GM21526 (cell line): ENCODE results near the gene NOTCH3.

Experiments
- ATAC-seq: cut with Tn5 transposase; IDR thresholded peaks from one replicate; pipeline ENCODE4 v1.9.1; 2021; ENCODE audit warnings: moderate library complexity; ENCODE audit not compliant: unreplicated experiment, low FRiP score

Gene NOTCH3

DNA sequence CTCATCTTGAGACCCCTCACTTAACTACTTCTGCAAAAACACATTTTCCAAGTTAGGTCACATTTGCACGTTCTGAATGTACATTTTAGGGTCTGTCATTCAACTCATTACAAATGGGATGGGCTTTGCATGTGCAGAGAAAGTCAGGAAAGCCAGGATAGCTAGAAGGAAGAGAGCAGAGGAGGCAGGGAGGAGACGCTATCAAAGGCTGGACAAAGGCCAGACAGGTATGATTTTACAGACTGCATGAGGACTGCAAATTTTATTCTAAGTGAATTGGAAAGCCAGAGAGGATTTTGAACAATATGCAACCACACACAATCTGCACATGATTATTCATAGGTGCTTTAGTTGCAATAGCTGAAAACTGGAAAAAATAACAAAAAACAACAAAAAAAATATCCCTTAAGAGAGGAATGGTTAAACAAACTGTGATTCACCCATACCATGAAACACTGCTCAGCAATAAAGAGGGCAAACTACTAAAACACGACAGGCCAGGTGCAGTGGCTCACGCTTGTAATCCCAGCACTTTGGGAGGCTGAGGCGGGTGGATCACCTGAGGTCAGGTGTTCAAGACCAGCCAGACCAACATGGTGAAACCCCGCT, 72.5 kb downstream of the NOTCH3 start:
- ATAC-seq, result no peak

DNA sequence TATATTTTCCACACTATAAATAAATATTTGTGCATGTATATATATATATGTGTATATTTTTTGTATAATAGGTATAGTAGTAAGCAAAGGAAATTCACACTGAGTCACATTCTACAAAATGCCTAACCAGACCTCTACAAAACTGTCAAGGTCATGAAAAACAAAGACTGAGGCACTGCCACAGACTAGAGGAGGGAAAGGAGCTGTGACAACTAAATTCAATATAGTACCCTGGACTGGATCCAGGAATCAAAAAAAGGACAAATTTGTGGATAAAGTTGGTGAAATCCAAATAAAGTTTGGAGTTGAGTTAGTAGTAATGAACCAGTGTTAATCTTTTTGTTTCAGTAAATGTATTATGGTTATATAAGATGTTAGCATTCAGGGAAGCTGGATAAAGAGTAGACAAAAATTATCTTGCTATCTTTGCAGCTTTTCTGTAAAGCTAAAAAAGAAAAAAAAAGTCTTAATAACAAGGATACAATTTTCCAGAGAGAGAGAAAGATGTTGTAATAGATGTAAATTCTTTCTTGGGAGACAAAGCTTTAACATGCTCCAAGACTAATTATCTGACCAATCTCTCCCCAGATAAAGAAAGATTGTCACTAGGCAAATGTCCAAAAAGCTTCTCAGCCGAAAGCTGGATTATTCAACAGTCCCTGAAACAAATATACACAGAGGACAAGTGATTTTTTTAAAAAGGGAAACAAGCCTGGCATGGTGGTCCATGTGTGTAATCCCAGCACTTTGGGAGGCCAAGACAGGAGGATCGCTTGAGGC, 74.5 kb downstream of the NOTCH3 start:
- no peak for ATAC-seq

DNA sequence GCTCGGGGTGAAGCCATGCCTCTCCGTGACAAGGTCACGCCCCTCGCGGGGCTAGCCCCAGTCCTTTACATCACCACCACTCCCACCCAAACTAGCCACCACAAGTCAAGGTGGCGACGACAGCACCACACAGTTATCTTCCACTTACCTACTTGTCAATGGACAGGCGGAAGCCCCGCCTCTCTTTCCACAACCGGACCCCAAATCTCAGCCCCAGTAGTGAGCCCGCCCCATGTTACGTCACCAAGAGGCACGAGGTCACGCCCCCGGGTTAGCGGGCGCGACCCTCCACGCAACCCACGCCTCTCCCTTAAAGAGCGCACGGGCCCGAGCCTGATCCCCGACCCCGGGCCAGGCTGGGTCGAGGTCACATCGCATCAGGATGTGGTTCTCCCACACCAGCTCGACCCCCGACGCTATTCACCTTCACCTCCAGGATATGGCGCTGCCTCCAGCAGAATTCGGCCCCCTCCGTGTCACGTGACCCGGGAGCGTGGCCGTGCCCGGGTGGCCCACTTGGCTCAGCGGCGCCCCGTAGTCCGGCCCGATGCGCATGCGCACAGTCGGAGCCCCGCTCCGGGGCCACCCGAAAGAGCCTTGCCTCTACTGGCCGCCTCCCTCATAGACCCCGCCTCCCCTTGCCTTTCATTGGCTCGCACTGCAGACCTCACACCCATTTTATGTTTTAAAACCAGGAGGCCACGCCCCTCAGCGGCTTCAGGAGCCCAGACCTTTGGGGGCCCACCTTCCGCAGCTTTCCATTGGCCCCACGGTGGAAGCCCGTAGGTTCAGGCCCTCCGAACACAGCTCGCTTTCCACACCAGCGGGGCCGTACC, 75.3 kb downstream of the NOTCH3 start:
- peak; percentile 81 for ATAC-seq

DNA sequence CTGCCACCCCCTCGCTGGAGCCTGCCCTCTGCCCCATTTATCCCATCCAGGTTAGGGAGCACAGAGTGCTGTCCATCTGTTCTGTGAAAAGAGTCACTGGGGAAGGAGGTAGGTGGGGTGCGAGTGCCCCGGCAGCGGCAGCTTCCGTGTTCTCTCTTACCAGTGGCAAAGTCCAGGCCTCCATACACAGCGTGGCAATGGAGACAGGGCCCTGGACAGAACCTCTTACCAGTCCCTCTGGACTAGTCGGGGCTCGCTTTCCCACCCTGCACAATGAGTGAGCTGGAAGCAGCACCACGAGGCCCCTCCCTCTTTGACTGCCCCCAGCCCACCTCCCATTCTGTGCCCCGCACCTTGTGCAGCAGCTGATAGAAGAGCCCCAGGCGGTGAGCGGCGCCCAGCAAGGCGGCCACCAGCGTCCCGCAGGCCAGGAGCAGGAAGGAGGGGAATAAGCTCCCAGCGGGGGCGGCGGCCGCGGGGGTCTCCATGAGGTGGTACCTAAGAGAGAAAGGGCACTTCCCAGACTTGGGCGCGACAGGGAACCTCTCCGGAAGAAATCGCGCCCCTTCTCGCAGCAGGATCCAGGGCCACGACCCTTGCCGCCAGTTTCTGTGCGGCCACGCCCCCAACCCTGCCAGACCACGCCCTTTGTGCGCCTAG, 76.1 kb downstream of the NOTCH3 start:
- ATAC-seq, result peak; percentile 5

DNA sequence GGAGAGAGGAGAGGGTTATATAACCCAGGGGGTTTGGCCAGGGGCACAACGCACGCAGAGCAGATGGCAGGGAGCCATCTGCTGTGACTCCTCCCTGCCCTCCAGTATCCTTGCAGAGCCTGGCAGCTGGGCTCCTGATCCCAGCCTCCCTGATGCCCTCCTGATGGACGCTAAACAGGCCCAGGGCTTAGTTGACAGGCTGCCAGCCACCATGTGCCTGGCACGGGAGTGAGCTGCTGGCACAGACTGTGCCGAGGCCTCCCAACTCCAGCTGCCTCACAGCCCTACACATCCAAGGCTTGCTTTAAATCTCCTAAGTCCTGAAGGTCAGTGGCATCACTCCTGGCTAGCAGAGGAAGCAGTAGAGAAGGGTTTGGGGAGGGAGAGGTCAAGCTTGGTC, 76.9 kb downstream of the NOTCH3 start:
- ATAC-seq, result no peak

DNA sequence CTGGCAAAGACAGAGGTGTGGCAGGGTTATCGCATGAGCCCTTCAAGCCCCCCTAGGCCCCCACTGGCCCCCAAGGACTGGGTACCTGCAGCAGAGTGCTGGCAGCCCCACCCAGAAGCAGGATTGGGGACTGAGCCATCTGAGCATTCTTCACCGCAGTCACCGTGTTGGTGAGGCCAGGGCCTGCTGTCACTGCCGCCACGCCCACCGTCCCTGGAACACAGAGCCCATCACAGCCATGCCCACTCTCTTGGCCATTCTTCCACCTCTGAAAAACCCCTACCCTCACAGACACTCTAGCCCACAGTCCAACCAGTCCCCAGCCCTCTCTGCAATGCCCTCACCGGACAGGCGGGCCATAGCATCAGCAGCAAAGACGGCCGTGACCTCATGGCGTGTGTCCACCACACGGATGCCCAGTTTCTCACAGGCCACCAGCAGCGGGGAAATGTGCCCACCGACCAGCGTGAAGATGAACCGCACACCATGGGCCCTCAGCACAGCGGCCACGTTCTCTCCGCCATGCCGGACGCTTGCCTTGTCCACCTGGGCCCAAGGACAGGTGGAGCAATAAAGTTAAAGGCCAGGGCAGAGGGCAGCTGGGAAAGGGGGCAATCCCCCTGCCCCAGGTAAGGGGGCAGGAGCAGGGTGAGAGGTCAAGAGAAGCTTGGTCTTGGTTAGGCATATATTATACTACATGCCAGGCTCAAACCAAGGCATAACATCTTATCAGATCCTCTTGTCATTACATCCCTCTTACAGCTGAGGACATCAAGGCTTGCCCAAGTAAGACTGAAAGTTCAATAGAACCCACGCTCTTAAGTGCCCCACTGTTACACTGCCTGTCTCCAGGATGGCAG, 77.5 kb downstream of the NOTCH3 start:
- ATAC-seq, result no peak

DNA sequence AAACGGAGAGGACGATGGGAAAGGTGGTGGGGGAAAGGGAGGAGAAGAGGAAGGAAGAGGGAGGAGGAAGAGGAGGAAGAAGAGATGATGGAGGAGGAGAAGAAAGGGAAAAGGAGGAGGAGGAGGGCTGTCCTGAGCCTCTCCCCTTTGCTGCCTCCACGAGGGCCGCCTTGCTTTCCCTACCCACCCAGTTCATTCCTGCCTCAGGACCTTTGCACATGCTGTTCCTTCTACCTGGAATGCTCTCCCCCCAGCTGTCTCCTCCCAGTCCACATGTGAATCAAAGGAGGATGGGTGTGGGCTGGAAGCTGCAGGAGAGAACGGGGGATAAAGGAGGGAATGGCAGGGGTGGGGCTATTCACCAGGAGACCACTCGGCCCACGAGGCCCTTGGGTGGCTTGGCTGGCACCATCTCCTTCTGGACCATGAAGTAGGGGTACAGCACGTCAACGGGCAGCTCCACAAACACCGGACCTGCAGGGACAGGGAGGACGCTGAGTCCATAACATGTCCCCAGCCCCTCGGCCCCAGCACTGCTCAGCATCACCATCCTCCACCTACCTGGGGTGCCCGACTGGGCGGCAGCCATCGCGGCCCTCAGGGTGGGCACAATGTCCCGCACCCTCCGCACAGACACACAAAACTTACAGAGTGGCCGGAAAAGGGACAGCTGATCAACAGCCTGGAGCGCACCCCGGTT, 78.3 kb downstream of the NOTCH3 start:
- no peak for ATAC-seq

DNA sequence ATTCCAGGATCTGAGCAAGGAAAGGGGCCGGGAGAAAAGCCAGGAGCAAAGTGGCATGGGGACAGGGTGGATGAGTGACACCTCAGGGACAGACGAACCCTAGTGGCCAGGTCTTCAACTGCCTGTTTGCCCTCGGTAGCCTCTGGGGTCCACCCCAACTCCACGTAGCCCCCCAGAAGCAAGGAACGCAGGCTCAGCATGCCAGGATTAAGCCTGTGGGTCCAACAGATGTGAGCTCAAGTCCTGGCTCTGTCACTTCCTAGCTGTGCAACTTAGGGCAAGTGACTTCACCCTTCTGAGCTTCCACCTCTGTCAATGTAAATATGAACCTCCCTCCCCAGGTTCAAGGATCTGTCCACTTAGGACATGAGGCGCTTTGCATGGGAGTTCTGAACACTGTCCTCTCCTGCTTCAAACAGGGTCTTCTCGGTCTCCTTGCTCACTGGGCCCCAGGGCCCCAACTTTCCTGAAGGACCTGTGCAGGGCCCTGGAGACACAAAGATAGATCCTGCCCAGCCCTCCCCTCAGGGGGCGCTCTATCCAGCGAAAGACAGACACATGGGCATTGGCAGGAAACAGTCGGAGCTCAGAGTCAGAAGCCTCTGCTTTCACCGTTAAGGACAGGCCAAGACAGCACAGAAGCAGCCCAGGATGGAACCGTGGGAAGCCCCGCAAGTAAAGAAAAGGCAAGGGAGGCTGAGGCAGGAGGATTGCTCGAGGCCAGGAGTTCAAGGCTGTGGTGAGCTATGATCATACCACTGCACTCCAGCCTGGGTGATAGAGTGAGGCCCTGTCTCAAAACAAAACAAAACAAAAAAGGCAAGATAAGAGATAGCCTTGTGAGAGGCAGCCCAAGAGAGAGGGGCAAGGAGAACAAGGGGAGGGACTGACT, 80.4 kb downstream of the NOTCH3 start:
- no peak for ATAC-seq

DNA sequence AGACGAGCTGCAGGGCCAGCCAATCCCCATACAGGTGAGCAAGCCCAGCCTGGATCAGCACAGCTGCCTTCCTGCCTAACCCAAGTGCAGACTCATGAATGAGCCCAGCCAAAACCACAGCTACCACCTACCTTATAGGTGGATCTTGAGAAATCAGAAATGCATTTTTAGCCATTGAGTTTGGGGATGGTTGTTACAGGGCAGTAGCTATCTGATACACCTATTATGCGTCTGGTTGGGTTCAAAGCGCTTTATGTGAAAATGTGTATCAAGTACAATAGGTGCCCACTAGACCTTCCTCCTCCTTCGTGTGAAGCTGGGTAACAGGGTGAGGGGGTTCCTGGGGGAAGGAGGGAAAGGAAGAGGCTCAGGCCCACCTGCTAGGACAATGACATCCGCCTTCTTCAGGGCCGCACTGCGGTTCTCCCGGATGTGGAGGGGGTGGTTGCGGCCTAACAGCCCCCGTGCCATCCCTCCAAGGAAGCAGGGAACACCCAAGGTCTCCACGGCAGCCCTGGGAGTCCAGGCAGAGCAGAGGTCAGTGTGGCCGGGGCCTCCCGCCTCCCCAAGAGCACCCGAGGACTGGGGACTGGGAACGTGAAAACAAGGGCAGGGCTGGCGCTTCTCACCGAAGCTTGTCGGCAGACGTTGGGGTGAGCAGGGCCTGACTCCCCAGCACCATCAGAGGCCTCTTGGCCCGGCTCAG, 81.9 kb downstream of the NOTCH3 start:
- no peak for ATAC-seq

DNA sequence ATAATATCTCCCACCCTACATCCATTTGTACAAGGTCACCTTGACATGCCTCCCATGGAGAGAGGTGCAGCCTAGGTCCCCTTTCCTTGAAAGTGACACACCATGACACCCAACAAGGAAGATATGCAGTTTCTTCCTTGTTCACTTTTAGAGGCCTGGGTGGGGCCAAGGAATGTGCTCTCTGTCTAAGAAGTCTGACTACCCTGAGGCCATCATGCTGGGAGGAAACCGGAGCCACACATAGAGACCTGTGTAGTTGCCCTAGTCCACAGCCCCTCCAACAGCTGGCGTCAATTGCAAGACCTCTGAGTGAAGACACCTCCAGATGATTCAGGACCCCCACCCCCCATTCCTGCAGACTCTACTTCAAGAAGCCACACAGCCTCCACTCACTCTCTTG, 82.5 kb downstream of the NOTCH3 start:
- ATAC-seq, result no peak

DNA sequence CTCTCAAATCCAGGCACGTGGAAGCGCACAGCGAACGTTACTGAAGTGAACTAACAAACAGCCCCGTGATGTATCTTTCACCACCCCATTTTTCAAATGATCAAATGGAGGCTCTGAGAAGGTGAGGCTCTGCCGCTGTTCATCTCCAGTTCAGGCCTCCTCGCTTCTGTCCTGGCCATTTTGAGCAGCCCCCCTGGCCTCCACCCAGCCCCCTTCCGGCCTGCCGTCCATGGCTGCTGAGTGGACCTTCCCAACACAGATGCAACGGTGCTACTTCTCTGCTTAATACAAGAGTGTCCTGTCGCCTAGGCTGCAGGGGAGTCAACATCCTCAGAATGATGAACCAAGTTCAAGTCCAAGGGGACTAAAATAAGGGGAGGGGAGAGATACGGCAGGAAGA, 83.9 kb downstream of the NOTCH3 start:
- ATAC-seq, result no peak

DNA sequence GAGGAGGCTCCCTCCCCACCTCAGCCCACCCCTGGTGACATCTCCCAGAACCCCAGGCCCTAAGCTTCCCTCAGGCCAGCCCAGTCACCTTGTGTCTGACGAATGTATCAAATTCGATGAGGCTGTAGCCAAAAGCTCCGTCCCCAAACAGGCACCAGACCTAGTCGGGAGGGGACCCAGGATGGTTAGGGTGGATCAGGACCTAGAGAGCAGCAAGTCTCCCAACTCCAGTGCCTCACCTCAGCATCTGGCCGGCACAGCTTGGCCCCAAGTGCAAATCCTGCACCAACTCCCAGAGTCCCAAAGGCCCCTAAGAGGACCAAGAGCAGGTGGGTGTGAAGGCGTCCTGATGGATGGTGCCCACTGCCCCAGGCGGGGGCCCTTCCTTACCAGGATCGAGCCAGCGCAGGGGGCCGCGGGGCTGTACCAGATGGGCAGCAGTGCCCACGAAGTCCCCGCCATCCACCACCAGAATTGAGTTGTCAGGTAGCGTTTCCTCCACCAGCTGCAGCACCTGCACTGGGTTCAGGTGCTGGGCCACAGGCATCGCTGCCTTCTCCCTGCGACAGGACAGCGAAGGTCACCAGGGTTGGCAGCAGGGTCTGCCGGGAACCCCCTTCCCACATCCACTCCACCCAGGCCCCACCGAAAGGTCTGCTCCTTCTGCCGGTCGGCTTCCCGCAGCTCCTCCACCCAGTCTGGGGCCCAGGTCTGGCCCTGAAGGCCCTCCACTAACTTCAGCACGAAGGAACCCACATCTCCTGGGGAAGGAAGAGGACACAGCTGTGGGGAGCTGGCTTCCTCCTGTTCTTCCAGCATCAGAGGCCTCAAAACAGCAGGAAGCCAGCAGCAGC, 84.8 kb downstream of the NOTCH3 start:
- ATAC-seq, result no peak

DNA sequence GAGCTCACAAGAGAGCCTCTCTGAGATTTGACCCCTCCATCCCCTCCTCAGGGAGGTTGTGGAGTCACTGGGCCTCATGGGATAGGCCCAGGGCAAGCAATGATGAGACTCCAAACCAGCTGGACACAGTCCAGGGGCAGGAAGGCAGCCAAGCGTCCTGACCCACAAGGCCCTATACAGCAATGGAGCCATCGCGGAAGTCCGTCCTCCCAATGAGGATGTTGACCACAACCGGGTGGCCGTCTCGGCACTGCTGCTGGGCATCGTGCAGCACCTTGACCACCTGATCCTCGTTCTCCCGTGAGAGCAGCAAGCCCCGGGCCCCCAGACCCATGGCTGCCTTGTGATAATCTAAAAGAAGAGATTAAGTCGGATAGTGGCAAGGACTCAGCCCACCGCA, 85.7 kb downstream of the NOTCH3 start:
- no peak for ATAC-seq

DNA sequence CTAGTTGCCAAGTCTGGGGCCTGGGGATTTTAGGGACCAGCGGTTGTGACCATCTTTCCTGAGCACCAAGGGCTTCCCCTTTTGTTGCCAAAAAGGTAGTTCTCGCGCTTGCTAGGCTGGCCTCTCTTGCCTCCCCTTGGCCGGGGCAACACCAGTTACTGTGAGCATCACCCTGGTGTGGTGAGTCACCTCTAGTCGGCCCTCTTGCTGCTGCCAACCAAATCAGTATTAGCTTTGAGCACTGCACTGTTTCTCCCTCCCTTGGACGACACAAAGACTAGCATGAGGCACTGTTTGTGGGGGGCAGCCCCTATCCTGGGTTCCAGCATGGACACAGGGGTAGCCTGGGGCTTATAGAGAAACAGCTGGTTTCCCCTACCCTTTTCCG, 86.6 kb downstream of the NOTCH3 start:
- no peak for ATAC-seq

DNA sequence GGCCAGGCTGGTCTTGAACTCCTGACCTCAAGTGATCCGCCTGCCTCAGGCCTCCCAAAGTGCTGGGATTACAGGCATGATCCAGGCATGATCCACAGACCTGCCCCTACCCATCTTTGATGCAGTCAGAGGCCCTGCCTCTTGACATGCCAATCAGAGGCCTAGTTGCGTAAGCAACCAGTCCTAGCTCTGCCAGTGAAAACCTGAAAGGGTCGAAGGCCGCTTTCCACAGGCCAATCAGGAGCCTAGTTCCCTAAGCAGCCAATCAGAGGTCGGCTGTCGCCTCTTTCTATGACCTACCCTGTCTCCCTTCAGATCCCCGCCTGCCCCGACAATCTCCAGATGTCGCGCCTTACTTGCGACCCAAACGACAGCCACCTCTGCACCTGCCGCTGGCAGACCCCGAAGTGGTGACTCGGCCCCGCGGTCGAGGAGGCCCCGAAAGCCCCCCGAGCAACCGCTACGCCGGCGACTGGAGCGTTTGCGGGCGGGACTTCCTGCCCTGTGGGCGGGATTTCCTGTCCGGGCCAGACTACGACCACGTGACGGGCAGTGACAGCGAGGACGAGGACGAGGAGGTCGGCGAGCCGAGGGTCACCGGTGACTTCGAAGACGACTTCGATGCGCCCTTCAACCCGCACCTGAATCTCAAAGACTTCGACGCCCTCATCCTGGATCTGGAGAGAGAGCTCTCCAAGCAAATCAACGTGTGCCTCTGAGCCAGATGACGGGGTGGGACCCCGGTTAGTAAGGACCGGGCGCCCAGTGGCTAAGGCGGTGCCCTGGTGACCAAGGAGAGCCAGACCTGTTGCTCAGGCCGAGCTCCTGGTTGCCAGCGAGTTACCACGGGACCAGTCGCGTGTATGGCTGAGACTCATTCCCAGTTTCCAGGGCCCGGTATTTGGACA, 87.3 kb downstream of the NOTCH3 start:
- no peak for ATAC-seq

DNA sequence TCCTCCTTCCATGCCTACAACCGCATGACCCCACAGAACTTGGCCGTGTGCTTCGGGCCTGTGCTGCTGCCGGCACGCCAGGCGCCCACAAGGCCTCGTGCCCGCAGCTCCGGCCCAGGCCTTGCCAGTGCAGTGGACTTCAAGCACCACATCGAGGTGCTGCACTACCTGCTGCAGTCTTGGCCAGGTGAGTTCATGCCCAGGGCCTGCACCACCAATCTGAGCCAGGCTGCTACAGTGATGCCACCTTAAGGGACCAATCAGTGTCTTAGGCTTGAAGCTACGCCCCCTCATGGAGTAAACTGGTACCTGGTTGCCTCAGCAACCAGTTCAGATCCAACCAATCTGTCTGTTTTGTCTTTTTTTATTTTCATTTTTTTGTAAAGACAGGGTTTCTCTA, 88.4 kb downstream of the NOTCH3 start:
- no peak for ATAC-seq
